WTC11 (cell line): Measurements from ENCODE around the gene FZD7. TPM values are rescaled to one million over a fixed set of nuclear protein-coding genes. Genes with fewer than 3 reads are reported as not detected.

Experiments
- ATAC-seq: fragments of 200-7000 bp; cut with Tn5 transposase; 2 replicates; pipeline ENCODE4 v1.10.0; 2021; ENCODE audit warnings: mild to moderate bottlenecking, moderate library complexity
- CTCF ChIA-PET: fragments of 300-600 bp; sonication (Branson Sonifier 250); formaldehyde crosslinking; loops from one replicate; lab custom pipeline; 2021; ENCODE audit warnings: antibody characterized with exemption; lab: Charles Lee
- POLR2A ChIA-PET: fragments of 350-600 bp; sonication (Branson Sonifier 250); formaldehyde crosslinking; loops from one replicate; lab custom pipeline; 2021; ENCODE audit warnings: antibody characterized with exemption; lab: Charles Lee
- DNase-seq: peaks from one replicate; pipeline ENCODE4 v3.0.0; 2021; ENCODE audit warnings: low spot score
- H3K27ac Mint-ChIP-seq: 2 replicates; pipeline ENCODE4 v1.8.0; 2021; ENCODE audit warnings: mixed read lengths
- H3K27me3 Mint-ChIP-seq: 2 replicates; pipeline ENCODE4 v1.8.0; 2021; ENCODE audit warnings: low read depth, mild to moderate bottlenecking, moderate library complexity, mixed read lengths
- H3K36me3 Mint-ChIP-seq: 2 replicates; pipeline ENCODE4 v1.8.0; 2021; ENCODE audit warnings: mixed read lengths
- H3K4me1 Mint-ChIP-seq: 2 replicates; pipeline ENCODE4 v1.8.0; 2022; ENCODE audit warnings: mixed read lengths
- H3K4me3 Mint-ChIP-seq: 2 replicates; pipeline ENCODE4 v1.8.0; 2021; ENCODE audit warnings: mild to moderate bottlenecking, moderate library complexity, mixed read lengths
- H3K9me3 Mint-ChIP-seq: 2 replicates; pipeline ENCODE4 v1.8.0; 2021; ENCODE audit warnings: mixed read lengths
- ATF1 ChIP-seq: sonication (generic); formaldehyde crosslinking; IDR thresholded peaks from 2 replicates; pipeline ENCODE4 v1.8.1; 2023; ENCODE audit warnings: mild to moderate bottlenecking, moderate library complexity, missing genetic modification reagents
- ATF6 ChIP-seq: sonication (generic); formaldehyde crosslinking; IDR thresholded peaks from 2 replicates; pipeline ENCODE4 v1.8.1; 2023; ENCODE audit warnings: mild to moderate bottlenecking, missing genetic modification reagents
- CTCF ChIP-seq: fragments of 200-600 bp; IDR thresholded peaks from 2 replicates; pipeline ENCODE4 v1.8.0; 2022; ENCODE audit warnings: antibody characterized with exemption
- E2F5 ChIP-seq: sonication (generic); formaldehyde crosslinking; IDR thresholded peaks from 2 replicates; pipeline ENCODE4 v1.8.1; 2022; ENCODE audit warnings: mild to moderate bottlenecking, moderate library complexity, missing genetic modification reagents
- EMX1 ChIP-seq: fragments of 250-450 bp; sonication (Bioruptor Pico); IDR thresholded peaks from 2 replicates; pipeline ENCODE4 v1.8.0; 2021; ENCODE audit warnings: mild to moderate bottlenecking
- ETV6 ChIP-seq: sonication (generic); formaldehyde crosslinking; IDR thresholded peaks from 2 replicates; pipeline ENCODE4 v1.8.1; 2022; ENCODE audit warnings: mild to moderate bottlenecking, missing genetic modification reagents
- IRF2 ChIP-seq: sonication (generic); formaldehyde crosslinking; IDR thresholded peaks from 2 replicates; pipeline ENCODE4 v1.8.0; 2022; ENCODE audit warnings: low read depth, missing genetic modification reagents, borderline replicate concordance
- NFYB ChIP-seq: sonication (generic); formaldehyde crosslinking; conservative IDR thresholded peaks from 2 replicates; pipeline ENCODE4 v1.8.0; 2022; ENCODE audit warnings: low read depth, missing genetic modification reagents
- NR3C1 ChIP-seq: sonication (generic); formaldehyde crosslinking; conservative IDR thresholded peaks from 2 replicates; pipeline ENCODE4 v1.8.1; 2023; ENCODE audit warnings: low read depth, mild to moderate bottlenecking, missing genetic modification reagents
- RELA ChIP-seq: sonication (generic); formaldehyde crosslinking; IDR thresholded peaks from 2 replicates; pipeline ENCODE4 v1.8.1; 2022; ENCODE audit warnings: missing genetic modification reagents, mild to moderate bottlenecking, borderline replicate concordance
- SMAD3 ChIP-seq: sonication (generic); formaldehyde crosslinking; IDR thresholded peaks from 2 replicates; pipeline ENCODE4 v1.8.0; 2022; ENCODE audit warnings: missing genetic modification reagents, mild to moderate bottlenecking, borderline replicate concordance
- TCF7 ChIP-seq: sonication (generic); formaldehyde crosslinking; IDR thresholded peaks from 2 replicates; pipeline ENCODE4 v1.8.0; 2022; ENCODE audit warnings: mild to moderate bottlenecking, low read depth, missing genetic modification reagents, moderate library complexity
- TEAD4 ChIP-seq: sonication (generic); formaldehyde crosslinking; IDR thresholded peaks from 2 replicates; pipeline ENCODE4 v1.8.0; 2022; ENCODE audit warnings: mild to moderate bottlenecking, missing genetic modification reagents
- ZBTB21 ChIP-seq: sonication (generic); formaldehyde crosslinking; IDR thresholded peaks from 2 replicates; pipeline ENCODE4 v1.8.1; 2023; ENCODE audit warnings: mild to moderate bottlenecking, missing genetic modification reagents, borderline replicate concordance
- ZNF121 ChIP-seq: sonication (generic); formaldehyde crosslinking; IDR thresholded peaks from 2 replicates; pipeline ENCODE4 v1.8.0; 2023; ENCODE audit warnings: missing genetic modification reagents
- ZNF532 ChIP-seq: fragments of 250-450 bp; sonication (Bioruptor Pico); IDR thresholded peaks from 2 replicates; pipeline ENCODE4 v1.9.0; 2021; ENCODE audit warnings: mild to moderate bottlenecking, borderline replicate concordance
- ZNF671 ChIP-seq: fragments of 250-450 bp; sonication (Bioruptor Pico); IDR thresholded peaks from 2 replicates; pipeline ENCODE4 v1.8.0; 2021; ENCODE audit warnings: mild to moderate bottlenecking
- total RNA-seq: library from RNA; stranded (reverse); gene quantifications from 3 replicates; pipeline ENCODE4 v1.2.3, GENCODE V29; 2021
- TF ChIP-seq, protein P1 (sequence below): fragments of 250-450 bp; sonication (Bioruptor Pico); IDR thresholded peaks from 2 replicates; pipeline ENCODE4 v1.9.0; 2021; ENCODE audit warnings: mild to moderate bottlenecking
- TF ChIP-seq, protein P2 (sequence below): sonication (generic); formaldehyde crosslinking; IDR thresholded peaks from 2 replicates; pipeline ENCODE4 v1.8.1; 2023; ENCODE audit warnings: mild to moderate bottlenecking, missing genetic modification reagents, moderate library complexity

Gene FZD7
- total RNA-seq, 1 experiment from 2014 or later = 153 TPM

DNA sequence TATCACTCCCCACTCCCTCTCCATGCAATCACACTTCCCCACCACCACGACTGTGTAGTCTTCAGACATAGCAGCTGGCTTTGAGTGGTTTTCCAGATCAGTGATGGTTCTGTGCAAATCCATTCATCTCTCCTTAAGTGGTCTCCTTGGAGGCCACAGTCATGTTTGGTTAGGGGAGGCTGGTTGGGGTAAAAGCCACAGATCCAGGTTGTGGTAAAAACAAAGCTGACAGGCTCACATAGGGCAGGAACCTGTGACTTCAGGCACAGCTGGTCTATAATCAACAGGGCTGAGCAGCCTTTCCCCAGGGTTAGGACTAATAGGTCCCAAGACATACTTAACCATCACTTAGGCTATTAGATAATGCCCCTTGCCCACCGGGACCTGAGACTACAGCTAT lies 46.2 kb upstream of the FZD7 start:
- no peaks in the 10 kb centered on the region for H3K27me3 Mint-ChIP-seq
- TF ChIP-seq ATF1 (CRISPR knock-in tag) = no peak
- TF ChIP-seq, protein P1, sequence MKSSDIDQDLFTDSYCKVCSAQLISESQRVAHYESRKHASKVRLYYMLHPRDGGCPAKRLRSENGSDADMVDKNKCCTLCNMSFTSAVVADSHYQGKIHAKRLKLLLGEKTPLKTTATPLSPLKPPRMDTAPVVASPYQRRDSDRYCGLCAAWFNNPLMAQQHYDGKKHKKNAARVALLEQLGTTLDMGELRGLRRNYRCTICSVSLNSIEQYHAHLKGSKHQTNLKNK (CRISPR knock-in tag) = no peak
- no peak for TF ChIP-seq RELA (CRISPR knock-in tag)
- no peak for TF ChIP-seq IRF2 (CRISPR knock-in tag)
- TF ChIP-seq TCF7 (CRISPR knock-in tag) = no peak
- TF ChIP-seq EMX1 = no peak
- no peak for TF ChIP-seq E2F5 (CRISPR knock-in tag)
- no peak for TF ChIP-seq CTCF
- TF ChIP-seq, protein P2, sequence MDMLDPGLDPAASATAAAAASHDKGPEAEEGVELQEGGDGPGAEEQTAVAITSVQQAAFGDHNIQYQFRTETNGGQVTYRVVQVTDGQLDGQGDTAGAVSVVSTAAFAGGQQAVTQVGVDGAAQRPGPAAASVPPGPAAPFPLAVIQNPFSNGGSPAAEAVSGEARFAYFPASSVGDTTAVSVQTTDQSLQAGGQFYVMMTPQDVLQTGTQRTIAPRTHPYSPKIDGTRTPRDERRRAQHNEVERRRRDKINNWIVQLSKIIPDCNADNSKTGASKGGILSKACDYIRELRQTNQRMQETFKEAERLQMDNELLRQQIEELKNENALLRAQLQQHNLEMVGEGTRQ (CRISPR knock-in tag) = no peak
- no peak for TF ChIP-seq ATF6
- no peak for TF ChIP-seq NR3C1 (CRISPR knock-in tag)
- TF ChIP-seq ZNF532 (CRISPR knock-in tag) = no peak
- no peak for TF ChIP-seq ZNF121 (CRISPR knock-in tag)
- no peak for TF ChIP-seq ZBTB21
- no peak for TF ChIP-seq ETV6 (CRISPR knock-in tag)
- TF ChIP-seq SMAD3 = no peak
- TF ChIP-seq, all 79 proteins: peak for 0
- DNase-seq (no peak), ATAC-seq (no peak)
- no peak overlapping the region for H3K27ac Mint-ChIP-seq
- no peak overlapping the region for H3K4me3 Mint-ChIP-seq
- CTCF ChIA-PET = interaction anchor here (0.6 to 0.9 kb wide), 2 partner anchors 9 to 128 kb away, joined by 3 read pairs; no protein-coding TSS in a partner anchor
- peaks cover 40% of the 10 kb centered on the region for H3K4me1 Mint-ChIP-seq
- H3K9me3 Mint-ChIP-seq = no peaks in the 10 kb centered on the region
- POLR2A ChIA-PET = interaction anchor here (0.5 to 1.1 kb wide), 2 partner anchors 22 to 29 kb away, joined by 3 read pairs; no protein-coding TSS in a partner anchor
- no peaks in the 10 kb centered on the region for H3K36me3 Mint-ChIP-seq

DNA sequence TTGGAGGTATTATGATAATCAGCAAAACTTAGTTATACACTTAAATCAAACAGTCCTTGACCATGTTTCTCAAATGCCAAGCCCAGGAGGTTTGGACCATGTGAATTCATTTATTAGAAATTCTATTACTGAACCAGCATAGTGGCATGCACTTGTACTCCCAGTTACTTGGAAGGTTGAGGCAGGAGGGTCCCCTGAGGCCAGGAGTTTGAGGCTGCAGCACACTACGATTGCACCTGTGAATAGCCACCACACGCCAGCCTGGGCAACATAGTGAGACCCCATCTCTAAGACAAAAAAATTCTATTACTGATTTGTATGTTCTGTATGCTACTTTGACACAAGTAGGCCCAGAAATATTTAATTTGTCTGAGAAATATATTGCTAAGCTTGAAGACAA lies 43.6 kb upstream of the FZD7 start:
- H3K36me3 Mint-ChIP-seq = no peaks in the 10 kb centered on the region
- no peak overlapping the region for H3K4me3 Mint-ChIP-seq
- H3K27ac Mint-ChIP-seq = no peak overlapping the region
- peaks cover 38% of the 10 kb centered on the region for H3K4me1 Mint-ChIP-seq
- DNase-seq (no peak), ATAC-seq (no peak)
- no peak for TF ChIP-seq TEAD4
- TF ChIP-seq ZNF671 = no peak
- no peak for TF ChIP-seq NFYB (CRISPR knock-in tag)
- no peak for TF ChIP-seq NR3C1 (CRISPR knock-in tag)
- TF ChIP-seq TCF7 (CRISPR knock-in tag) = no peak
- TF ChIP-seq ZNF121 (CRISPR knock-in tag) = peak; percentile 92
- TF ChIP-seq, all 79 proteins: peak for 1
- H3K27me3 Mint-ChIP-seq = peaks cover 20% of the 10 kb centered on the region
- POLR2A ChIA-PET = no interaction called here
- CTCF ChIA-PET = no interaction called here
- no peaks in the 10 kb centered on the region for H3K9me3 Mint-ChIP-seq
